Dermis blood vessel endothelial cell (primary cell): Measurements from ENCODE around the gene DNALI1. TPM values are rescaled to one million over a fixed set of nuclear protein-coding genes. Genes with fewer than 3 reads are reported as not detected.

ENCODE experiments used
- DNase-seq: peaks from one replicate; pipeline ENCODE4 v3.0.0; 2010
- total RNA-seq: library from RNA; depleted of rRNA; stranded (reverse); fragments of >200 nt; gene quantifications from 2 replicates; pipeline ENCODE4 v1.2.3, GENCODE V29; 2014

Gene DNALI1
- total RNA-seq, 1 donor from 2014 or later = 0.51 TPM

DNA sequence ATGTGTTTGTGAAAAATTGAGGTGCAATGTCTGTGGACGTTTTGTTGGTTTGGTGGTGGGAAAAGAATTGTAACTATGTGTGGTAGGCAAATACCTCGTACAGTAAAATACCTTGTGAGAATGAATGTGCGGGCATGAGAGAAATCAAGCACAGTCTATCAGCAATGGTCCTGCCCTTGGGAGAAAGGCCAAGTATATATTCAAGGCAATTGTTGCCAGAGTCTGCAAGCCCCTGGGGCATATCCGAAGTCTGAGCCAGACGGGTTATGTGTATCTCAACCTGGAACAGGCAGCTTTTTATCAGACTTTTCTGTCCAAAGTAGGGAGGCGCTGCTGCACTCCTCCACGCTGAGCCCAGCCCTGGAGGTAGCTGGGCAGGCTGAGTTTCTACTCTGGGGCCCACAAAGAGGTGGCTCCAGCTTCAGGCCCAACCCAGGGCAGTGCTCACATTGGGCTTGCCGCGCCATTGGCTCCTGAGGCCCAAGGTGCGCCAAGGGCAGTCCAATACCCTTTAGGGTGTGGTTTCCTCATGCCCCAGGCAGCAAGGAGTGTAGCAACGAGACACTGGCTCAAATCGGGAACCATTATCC, 48.4 kb downstream of the DNALI1 start:
- DNase-seq = no peak

DNA sequence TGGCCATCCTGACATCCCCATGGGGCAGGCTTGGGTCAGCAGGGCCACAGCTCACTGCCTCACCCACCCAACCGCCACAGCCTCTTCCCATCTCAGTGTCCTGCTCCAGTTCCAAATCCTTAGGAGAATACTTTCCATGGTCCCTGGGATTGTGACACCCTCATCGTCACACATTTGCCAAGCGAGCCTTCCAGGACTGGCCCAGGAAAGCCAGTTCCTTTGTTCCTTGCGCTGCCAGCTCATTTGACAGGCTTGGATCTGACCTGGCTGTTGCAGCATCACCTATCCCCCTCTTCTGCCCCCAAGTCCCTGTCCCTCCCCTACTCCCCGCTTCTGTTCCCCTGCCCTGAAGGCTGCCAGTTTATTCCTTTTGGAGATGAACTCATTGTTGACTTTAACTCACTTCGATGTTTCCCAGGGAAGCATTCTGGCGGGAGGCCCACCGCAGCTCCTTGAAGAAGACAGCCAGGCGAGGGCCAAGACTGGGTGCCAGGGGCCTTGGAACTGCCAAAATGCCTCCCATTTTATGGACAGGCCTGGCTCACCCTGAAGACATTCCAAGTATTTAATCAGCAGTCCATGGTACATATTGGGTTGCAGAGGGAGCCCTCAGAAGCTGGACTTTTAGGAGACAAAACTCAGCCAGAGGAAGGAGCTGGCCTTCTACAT, 49.2 kb downstream of the DNALI1 start:
- no peak for DNase-seq

DNA sequence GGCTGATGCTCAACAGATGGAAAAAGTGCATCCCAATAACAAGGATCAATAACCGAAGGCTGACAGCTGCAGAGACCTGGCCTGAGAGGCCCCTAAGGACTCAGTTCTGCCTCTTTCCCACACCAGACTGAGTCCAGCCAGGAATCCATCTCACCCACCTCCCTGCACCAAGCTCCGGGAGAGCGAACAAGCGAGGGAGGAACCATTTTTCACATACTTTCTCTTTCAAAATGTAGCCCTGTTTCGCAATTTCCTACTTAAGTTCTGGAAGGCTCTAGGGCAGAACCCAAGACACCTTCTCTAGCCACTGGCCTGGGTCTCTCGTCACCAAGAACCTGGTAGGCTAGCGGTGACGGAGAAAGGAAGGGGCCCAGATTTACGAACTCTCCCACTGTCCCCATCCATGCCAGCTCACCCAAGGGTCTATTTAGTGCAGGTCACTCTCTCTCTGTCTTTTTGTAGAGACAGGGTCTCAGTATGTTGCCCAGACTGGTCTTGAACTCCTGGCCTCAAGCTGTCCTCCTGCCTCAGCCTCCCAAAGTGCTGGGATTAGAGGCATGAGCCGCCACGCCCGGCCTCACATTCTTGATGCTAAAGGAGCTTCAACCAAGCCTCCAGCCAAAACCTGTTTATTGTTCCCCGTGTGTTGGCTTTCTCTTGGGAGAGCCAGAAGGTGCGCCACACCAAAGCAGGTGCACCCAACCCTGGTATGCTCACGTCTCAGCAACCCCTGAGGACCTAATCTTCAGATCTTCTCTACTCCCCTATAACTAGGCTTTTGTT, 49.9 kb downstream of the DNALI1 start:
- DNase-seq = no peak

DNA sequence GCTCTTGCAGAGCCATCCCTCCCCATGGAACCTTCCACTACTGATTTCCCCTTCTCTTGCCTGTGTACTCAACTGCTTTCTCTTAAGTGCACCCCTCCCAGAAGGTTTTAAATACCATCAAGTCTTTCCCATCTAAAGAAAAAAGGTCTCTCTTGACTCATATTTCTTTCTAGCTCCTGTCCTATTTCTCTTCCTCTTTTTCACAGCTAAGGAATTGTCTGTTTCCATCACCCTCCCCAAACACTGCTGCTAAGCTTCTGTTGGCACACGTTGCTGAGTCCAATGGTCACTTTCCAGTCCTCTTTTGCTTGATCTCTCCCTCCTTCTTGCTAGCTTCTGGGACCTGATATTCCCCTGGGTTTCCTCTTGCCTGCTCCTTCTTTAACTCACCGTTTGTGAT, 52.3 kb downstream of the DNALI1 start:
- no peak for DNase-seq

DNA sequence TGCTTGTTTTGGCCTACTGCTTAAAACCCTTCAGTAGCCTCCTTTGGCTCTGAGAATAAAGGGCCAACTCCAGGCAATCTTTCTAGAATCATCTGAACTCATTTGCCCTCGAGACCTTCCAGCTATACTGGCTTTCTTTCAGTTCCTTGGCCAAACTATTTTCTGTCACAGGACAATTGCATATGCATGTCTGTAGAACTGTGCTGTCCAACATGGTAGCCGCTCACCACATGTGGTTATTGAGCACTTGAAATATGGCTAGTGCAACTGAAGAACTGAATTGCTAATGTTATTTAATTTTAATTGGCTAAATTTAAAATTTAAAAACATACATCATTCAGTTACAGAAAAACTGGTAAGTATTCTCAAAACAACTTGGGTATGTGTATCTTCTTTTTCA, 53.3 kb downstream of the DNALI1 start:
- DNase-seq = no peak

DNA sequence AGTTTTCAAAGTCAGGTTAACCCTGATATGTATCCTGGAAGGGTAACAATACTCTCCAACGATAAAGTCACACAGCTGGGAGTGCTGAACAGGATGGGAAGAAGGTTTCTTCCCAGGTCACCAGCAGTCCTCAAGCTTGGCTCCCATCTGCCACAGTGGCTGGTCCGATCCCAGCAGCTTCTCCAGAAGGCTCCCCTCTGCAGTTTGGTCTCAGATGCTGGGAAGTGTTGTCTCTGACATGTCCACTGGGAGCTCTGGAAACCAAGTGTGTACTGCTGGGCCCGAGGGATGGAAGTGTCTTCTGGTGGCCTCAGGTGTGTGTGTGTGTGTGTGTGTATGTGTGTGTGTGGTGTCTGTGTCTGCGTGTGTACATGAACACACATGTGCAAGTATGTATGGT, 55.4 kb downstream of the DNALI1 start:
- no peak for DNase-seq

DNA sequence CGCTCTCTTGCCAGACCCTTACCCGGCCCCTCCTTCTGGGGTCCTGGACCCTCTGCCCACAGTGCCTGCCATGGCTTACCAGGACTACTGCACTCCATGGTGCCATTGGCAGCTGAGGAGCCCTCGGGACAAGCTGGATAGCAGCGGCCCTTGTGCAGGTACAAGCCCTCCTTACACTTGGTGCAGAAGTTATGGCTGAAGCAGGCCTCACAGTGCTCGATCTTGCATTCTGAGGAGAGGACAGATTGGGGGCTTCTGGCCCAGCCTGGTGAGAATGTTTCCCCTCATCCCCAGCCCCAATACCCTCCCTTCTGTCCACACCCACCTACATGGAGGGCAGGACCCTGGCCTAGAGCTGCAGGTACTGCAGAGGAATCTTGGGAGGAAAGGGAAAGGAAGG, 57.4 kb downstream of the DNALI1 start:
- DNase-seq = no peak

DNA sequence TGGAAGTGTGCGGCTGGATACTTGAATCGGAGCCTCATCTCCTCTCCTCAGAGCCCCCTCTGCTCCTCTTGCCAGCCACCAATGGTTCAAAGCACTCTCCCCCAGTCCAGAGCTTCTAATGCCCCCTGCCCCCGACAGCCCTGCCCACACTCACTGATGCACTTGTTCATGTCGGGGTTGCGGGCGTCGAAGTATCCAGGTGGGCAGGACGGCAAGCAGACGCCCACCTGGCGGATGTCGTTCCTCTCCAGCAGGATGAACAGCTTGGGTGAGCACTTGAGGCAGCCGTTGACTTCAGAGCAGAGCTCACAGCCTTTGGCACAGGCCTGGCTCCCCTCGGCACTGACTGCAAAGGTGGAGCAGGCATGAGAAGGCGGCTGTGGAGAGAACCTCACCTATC, 59.6 kb downstream of the DNALI1 start:
- DNase-seq = no peak

Other genes with a start within 250 kb of the DNALI1 start
- 3.3 and 5.4 TPM in 2 replicates for gene ZC3H12A, start 82.4 kb upstream of the DNALI1 start, total RNA-seq
- 49.7 and 82.9 TPM in 2 replicates for gene MEAF6, start 42.2 kb upstream of the DNALI1 start, total RNA-seq
- 12.9 and 25.7 TPM in 2 replicates for gene SNIP1, start 2.6 kb upstream of the DNALI1 start, total RNA-seq
- 47.3 and 56.8 TPM in 2 replicates for gene GNL2, start 39.0 kb downstream of the DNALI1 start, total RNA-seq
- not detected in 2 replicates for gene RSPO1, start 78.0 kb downstream of the DNALI1 start, total RNA-seq
- 3.7 and 23.0 TPM in 2 replicates for gene CDCA8, start 135.6 kb downstream of the DNALI1 start, total RNA-seq
- 0.05 TPM in 1 of 2 replicates, not detected in the other for gene EPHA10, start 208.2 kb downstream of the DNALI1 start, total RNA-seq
- gene MANEAL, start 236.9 kb downstream of the DNALI1 start, total RNA-seq = 1.0 TPM in 2 replicates